Uterus (tissue), 2 donors: Measurements from ENCODE around the gene MRPS6.

Experiments
- CTCF ChIP-seq, 4 experiments: fragments of 200-600 bp in 2 of 4; fragments of 450-650 bp in 2 of 4; sonication (generic) in 2 of 4; IDR thresholded peaks; one replicate each; pipeline ENCODE4 v1.5.1; 2016 to 2019; ENCODE audit warnings: antibody characterized with exemption in 4 of 4, mild to moderate bottlenecking in 2 of 4, moderate library complexity in 1 of 4
- POLR2A ChIP-seq, 2 donors: fragments of 450-650 bp; IDR thresholded peaks; one replicate each; pipeline ENCODE4 v1.6.1; 2016; ENCODE audit warnings: antibody characterized with exemption in 2 of 2, mild to moderate bottlenecking in 1 of 2, moderate library complexity in 1 of 2

- TF ChIP-seq POLR2A (IDR thresholded peaks at IDR 0.05) (no peak), CTCF (IDR thresholded peaks at IDR 0.05) (no peak)
Observed at GRCh38 chr21:34180407-34180806, 107.0 kb downstream of the MRPS6 start.
